Liver (tissue), 9 donors: ENCODE data around the gene IL18BP. TPM values are rescaled to one million over a fixed set of nuclear protein-coding genes. Genes with fewer than 3 reads are reported as not detected.

Source experiments
- DNase-seq: peaks from one replicate; pipeline ENCODE4 v3.0.0-alpha.2; 2017; ENCODE audit warnings: low spot score
- H3K27ac ChIP-seq, 2 donors: one replicate each; pipeline ENCODE4 v1.7.0; 2013; ENCODE audit warnings: inconsistent platforms in 2 of 2, low read length in 2 of 2, control low read depth in 1 of 2, low read depth in 1 of 2, mild to moderate bottlenecking in 1 of 2
- H3K27me3 ChIP-seq, 4 donors: one replicate each; pipeline versions ENCODE4 v1.6.1 to v1.7.0; 2013; ENCODE audit warnings: low read length in 3 of 4, inconsistent platforms in 1 of 4, mild to moderate bottlenecking in 1 of 4, moderate library complexity in 1 of 4; ENCODE audit not compliant: control insufficient read depth in 4 of 4, insufficient read depth in 4 of 4
- H3K36me3 ChIP-seq, 4 donors: one replicate each; pipeline versions ENCODE4 v1.6.1 to v1.7.0; 2013; ENCODE audit warnings: low read length in 3 of 4, mild to moderate bottlenecking in 3 of 4, low read depth in 1 of 4, moderate library complexity in 1 of 4; ENCODE audit not compliant: control insufficient read depth in 4 of 4, insufficient read depth in 3 of 4
- H3K4me1 ChIP-seq, 4 donors: one replicate each; pipeline versions ENCODE4 v1.6.1 to v1.7.0; 2013; ENCODE audit warnings: low read length in 3 of 4, mild to moderate bottlenecking in 3 of 4, moderate library complexity in 1 of 4; ENCODE audit not compliant: control insufficient read depth in 4 of 4, insufficient read depth in 4 of 4
- H3K4me3 ChIP-seq, 3 donors: one replicate each; pipeline versions ENCODE4 v1.6.1 to v1.7.0; 2013; ENCODE audit warnings: low read length in 3 of 3, control low read depth in 1 of 3, low read depth in 1 of 3, mild to moderate bottlenecking in 1 of 3
- H3K9ac ChIP-seq, 2 donors: one replicate each; pipeline ENCODE4 v1.7.0; 2013; ENCODE audit warnings: low read length in 2 of 2, mild to moderate bottlenecking in 2 of 2, moderate library complexity in 2 of 2, control low read depth in 1 of 2, low read depth in 1 of 2
- H3K9me3 ChIP-seq, 4 donors: one replicate each; pipeline versions ENCODE4 v1.6.1 to v1.7.0; 2013; ENCODE audit warnings: low read length in 3 of 4; ENCODE audit not compliant: control insufficient read depth in 4 of 4
- EGR1 ChIP-seq, 2 donors: IDR thresholded peaks; 2 replicates each; pipeline ENCODE4 v1.6.1; 2016 to 2018; ENCODE audit warnings: antibody characterized with exemption in 2 of 2, low read depth in 2 of 2
- FOXA1 ChIP-seq: IDR thresholded peaks from 2 replicates; pipeline ENCODE4 v1.6.1; 2016; ENCODE audit warnings: antibody characterized with exemption
- FOXA2 ChIP-seq: IDR thresholded peaks from 2 replicates; pipeline ENCODE4 v1.6.1; 2016; ENCODE audit warnings: antibody characterized with exemption
- GABPA ChIP-seq, 2 donors: IDR thresholded peaks in 1 of 2; conservative IDR thresholded peaks in 1 of 2; 2 replicates each; pipeline ENCODE4 v1.6.1; 2016; ENCODE audit warnings: antibody characterized with exemption in 2 of 2, mild to moderate bottlenecking in 1 of 2, moderate library complexity in 1 of 2
- HNF4A ChIP-seq, 2 donors: conservative IDR thresholded peaks; 2 replicates each; pipeline ENCODE4 v1.6.1; 2016; ENCODE audit warnings: antibody characterized with exemption in 2 of 2, mild to moderate bottlenecking in 2 of 2
- JUND ChIP-seq, 2 donors: IDR thresholded peaks; 2 replicates each; pipeline ENCODE4 v1.6.1; 2016; ENCODE audit warnings: antibody characterized with exemption in 2 of 2
- NR2F2 ChIP-seq: IDR thresholded peaks from 2 replicates; pipeline ENCODE4 v1.6.1; 2016; ENCODE audit warnings: antibody characterized with exemption
- RAD21 ChIP-seq, 2 donors: IDR thresholded peaks; 2 replicates each; pipeline ENCODE4 v1.6.1; 2016; ENCODE audit warnings: antibody characterized with exemption in 2 of 2, mild to moderate bottlenecking in 2 of 2
- RXRA ChIP-seq, 2 donors: IDR thresholded peaks; 2 replicates each; pipeline ENCODE4 v1.6.1; 2017 to 2018; ENCODE audit warnings: antibody characterized with exemption in 2 of 2, mild to moderate bottlenecking in 1 of 2
- SP1 ChIP-seq: IDR thresholded peaks from 2 replicates; pipeline ENCODE4 v1.6.1; 2018; ENCODE audit warnings: antibody characterized with exemption, mild to moderate bottlenecking
- TAF1 ChIP-seq: conservative IDR thresholded peaks from 2 replicates; pipeline ENCODE4 v1.6.1; 2016; ENCODE audit warnings: antibody characterized with exemption, mild to moderate bottlenecking
- YY1 ChIP-seq: IDR thresholded peaks from 2 replicates; pipeline ENCODE4 v1.6.1; 2016; ENCODE audit warnings: antibody characterized with exemption, mild to moderate bottlenecking
- WGBS: extraction: QIAGEN DNeasy Blood & Tissue Kit; methylation state at CpG from one replicate; pipeline ENCODE4 v1.1.7; 2013; 5-methylcytosine and 5-hydroxymethylcytosine counted together
- polyA plus RNA-seq, 2 donors: library from polyadenylated mRNA; stranded (reverse) in 1 of 2; unstranded in 1 of 2; fragments of 200-250 nt in 1 of 2; fragments of >200 nt in 1 of 2; fragmentation: Nextera tagmentation in 1 of 2; extraction: Ambion mirVana in 1 of 2; gene quantifications; one replicate each; pipeline versions ENCODE4 v1.2.1 to v1.2.3, GENCODE V29; 2013 to 2015
- total RNA-seq, 2 donors: library from RNA; depleted of rRNA; stranded (reverse); fragments of >200 nt; gene quantifications; one replicate each; pipeline ENCODE4 v1.2.3, GENCODE V29; 2014
- TF ChIP-seq, protein P1 (sequence below): IDR thresholded peaks from 2 replicates; pipeline ENCODE4 v1.6.1; 2016; ENCODE audit warnings: antibody characterized with exemption
- TF ChIP-seq, protein P2 (sequence below): fragments of 150-350 bp; IDR thresholded peaks from 2 replicates; pipeline ENCODE4 v1.5.1; 2017; ENCODE audit warnings: improper control_type of control experiment, low read depth, low read length; ENCODE audit not compliant: missing input control
- TF ChIP-seq, protein P3 (sequence below): IDR thresholded peaks from 2 replicates; pipeline ENCODE4 v1.6.1; 2016; ENCODE audit warnings: antibody characterized with exemption
- TF ChIP-seq, protein P4 (sequence below): IDR thresholded peaks from 2 replicates; pipeline ENCODE4 v1.6.1; 2016; ENCODE audit warnings: antibody characterized with exemption, mild to moderate bottlenecking
- donor health status: healthy.
- donor health status: healthy.
- donor health status: healthy.
- donor health status: healthy.
- donor health status: healthy.

Gene IL18BP
- total RNA-seq (1 to 10 TPM; 2.4 to 5.9 TPM), polyA plus RNA-seq (1 to 10 TPM; 2.6 to 6.3 TPM)

DNA sequence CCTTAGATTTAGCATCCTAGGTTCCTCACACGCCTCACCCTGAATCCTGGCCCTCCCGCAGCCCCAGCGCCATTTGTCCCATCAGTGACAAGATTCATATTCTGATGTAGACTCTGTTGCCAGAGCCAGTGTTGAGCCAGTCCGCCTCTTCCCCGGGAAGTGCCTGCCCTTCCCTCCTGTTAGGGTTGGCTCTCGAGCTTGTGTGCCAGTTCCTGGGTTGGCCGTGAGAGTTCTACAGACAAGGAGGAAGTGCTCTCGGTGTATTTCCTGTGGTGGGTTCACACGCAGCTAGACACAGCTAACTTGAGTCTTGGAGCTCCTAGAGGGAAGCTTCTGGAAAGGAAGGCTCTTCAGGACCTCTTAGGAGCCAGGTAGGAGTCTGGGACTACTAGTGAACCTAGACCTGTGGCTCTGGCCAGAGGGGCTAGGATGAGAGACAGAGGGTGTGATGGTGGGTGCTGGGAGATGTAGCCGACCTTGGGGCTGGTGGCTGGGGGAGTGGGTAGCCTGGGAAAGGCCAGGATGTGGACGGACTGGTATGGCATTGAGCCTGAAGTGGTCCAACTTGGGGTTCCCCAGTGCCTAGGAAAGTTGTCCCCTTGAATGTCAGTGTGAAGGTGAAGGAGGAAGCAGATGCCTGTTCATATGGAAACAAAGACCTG is at the start of gene IL18BP:
IL18BP (plus strand) TSS at position 261 of the 662 bp plus-strand sequence. CDS start 1,076 bp downstream, outside the sequence.
- WGBS, result 75% methylated on average over 11 of the region's 11 CpGs
- H3K4me3 ChIP-seq, result peak within 1 kb of the TSS in 2 of 3 donors; percentile 22 to 31
- peaks cover 4 to 24% (median 19%) of the 10 kb centered on the region in 4 donors for H3K36me3 ChIP-seq
- peaks cover 2 to 17% (median 10%) of the 10 kb centered on the region in 4 donors for H3K4me1 ChIP-seq
- TF ChIP-seq, protein P1, sequence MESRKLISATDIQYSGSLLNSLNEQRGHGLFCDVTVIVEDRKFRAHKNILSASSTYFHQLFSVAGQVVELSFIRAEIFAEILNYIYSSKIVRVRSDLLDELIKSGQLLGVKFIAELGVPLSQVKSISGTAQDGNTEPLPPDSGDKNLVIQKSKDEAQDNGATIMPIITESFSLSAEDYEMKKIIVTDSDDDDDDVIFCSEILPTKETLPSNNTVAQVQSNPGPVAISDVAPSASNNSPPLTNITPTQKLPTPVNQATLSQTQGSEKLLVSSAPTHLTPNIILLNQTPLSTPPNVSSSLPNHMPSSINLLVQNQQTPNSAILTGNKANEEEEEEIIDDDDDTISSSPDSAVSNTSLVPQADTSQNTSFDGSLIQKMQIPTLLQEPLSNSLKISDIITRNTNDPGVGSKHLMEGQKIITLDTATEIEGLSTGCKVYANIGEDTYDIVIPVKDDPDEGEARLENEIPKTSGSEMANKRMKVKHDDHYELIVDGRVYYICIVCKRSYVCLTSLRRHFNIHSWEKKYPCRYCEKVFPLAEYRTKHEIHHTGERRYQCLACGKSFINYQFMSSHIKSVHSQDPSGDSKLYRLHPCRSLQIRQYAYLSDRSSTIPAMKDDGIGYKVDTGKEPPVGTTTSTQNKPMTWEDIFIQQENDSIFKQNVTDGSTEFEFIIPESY, result no peak
- TF ChIP-seq GABPA (IDR thresholded peaks at IDR 0.05 in 1 of 2, conservative IDR thresholded peaks at IDR 0.05 in 1 of 2), result peak in 1 of 2 donors; percentile 28
- H3K27me3 ChIP-seq, result no peaks in the 10 kb centered on the region
- H3K27ac ChIP-seq, result peak within 1 kb of the TSS; percentile 60 to 66
- DNase-seq, result no peak
- H3K9me3 ChIP-seq, result no peaks in the 10 kb centered on the region
- peak within 1 kb of the TSS in 1 of 2 donors; percentile 22 for H3K9ac ChIP-seq

GRCh38 chr11:71949034-71949433 is 49.7 kb upstream of the IL18BP start:
- H3K4me3 ChIP-seq, result no peak overlapping the region
- peaks cover 14 to 33% (median 25%) of the 10 kb centered on the region in 4 donors for H3K4me1 ChIP-seq
- TF ChIP-seq YY1 (no peak), FOXA2 (no peak), JUND (IDR thresholded peaks at IDR 0.05) (no peak), NR2F2 (no peak), HNF4A (conservative IDR thresholded peaks at IDR 0.05) (no peak), FOXA1 (no peak), SP1 (no peak), RXRA (IDR thresholded peaks at IDR 0.05) (no peak), TAF1 (no peak), RAD21 (IDR thresholded peaks at IDR 0.05) (no peak), GABPA (IDR thresholded peaks at IDR 0.05 in 1 of 2, conservative IDR thresholded peaks at IDR 0.05 in 1 of 2) (no peak), EGR1 (IDR thresholded peaks at IDR 0.05; ENCODE audit: low read depth in 2 of 2) (no peak)
- TF ChIP-seq, protein P2, sequence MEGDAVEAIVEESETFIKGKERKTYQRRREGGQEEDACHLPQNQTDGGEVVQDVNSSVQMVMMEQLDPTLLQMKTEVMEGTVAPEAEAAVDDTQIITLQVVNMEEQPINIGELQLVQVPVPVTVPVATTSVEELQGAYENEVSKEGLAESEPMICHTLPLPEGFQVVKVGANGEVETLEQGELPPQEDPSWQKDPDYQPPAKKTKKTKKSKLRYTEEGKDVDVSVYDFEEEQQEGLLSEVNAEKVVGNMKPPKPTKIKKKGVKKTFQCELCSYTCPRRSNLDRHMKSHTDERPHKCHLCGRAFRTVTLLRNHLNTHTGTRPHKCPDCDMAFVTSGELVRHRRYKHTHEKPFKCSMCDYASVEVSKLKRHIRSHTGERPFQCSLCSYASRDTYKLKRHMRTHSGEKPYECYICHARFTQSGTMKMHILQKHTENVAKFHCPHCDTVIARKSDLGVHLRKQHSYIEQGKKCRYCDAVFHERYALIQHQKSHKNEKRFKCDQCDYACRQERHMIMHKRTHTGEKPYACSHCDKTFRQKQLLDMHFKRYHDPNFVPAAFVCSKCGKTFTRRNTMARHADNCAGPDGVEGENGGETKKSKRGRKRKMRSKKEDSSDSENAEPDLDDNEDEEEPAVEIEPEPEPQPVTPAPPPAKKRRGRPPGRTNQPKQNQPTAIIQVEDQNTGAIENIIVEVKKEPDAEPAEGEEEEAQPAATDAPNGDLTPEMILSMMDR, result no peak
- TF ChIP-seq, protein P1, result no peak
- TF ChIP-seq, protein P3, sequence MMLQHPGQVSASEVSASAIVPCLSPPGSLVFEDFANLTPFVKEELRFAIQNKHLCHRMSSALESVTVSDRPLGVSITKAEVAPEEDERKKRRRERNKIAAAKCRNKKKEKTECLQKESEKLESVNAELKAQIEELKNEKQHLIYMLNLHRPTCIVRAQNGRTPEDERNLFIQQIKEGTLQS, result no peak
- TF ChIP-seq, protein P4, sequence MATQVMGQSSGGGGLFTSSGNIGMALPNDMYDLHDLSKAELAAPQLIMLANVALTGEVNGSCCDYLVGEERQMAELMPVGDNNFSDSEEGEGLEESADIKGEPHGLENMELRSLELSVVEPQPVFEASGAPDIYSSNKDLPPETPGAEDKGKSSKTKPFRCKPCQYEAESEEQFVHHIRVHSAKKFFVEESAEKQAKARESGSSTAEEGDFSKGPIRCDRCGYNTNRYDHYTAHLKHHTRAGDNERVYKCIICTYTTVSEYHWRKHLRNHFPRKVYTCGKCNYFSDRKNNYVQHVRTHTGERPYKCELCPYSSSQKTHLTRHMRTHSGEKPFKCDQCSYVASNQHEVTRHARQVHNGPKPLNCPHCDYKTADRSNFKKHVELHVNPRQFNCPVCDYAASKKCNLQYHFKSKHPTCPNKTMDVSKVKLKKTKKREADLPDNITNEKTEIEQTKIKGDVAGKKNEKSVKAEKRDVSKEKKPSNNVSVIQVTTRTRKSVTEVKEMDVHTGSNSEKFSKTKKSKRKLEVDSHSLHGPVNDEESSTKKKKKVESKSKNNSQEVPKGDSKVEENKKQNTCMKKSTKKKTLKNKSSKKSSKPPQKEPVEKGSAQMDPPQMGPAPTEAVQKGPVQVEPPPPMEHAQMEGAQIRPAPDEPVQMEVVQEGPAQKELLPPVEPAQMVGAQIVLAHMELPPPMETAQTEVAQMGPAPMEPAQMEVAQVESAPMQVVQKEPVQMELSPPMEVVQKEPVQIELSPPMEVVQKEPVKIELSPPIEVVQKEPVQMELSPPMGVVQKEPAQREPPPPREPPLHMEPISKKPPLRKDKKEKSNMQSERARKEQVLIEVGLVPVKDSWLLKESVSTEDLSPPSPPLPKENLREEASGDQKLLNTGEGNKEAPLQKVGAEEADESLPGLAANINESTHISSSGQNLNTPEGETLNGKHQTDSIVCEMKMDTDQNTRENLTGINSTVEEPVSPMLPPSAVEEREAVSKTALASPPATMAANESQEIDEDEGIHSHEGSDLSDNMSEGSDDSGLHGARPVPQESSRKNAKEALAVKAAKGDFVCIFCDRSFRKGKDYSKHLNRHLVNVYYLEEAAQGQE, result no peak
- no peaks in the 10 kb centered on the region for H3K36me3 ChIP-seq
- 69% methylated on average over 6 of the region's 6 CpGs for WGBS
- H3K9me3 ChIP-seq, result no peaks in the 10 kb centered on the region
- no peak overlapping the region for H3K9ac ChIP-seq
- no peaks in the 10 kb centered on the region for H3K27me3 ChIP-seq
- H3K27ac ChIP-seq, result peak overlapping the region in 1 of 2 donors; percentile 43
- DNase-seq, result no peak
